Activated gamma-delta T cell (primary cell): Measurements from ENCODE around the gene ITGA11.
"Not testable (repeated sequence)": the region's sequence is repeated elsewhere in the genome, so short reads cannot be mapped to it uniquely, and the experiment has no call there.

Experiments
- DNase-seq: peaks from one replicate; lab custom pipeline; 2025; lab: John Stamatoyannopoulos, UW

Gene ITGA11

GRCh38 chr15:68423359-68424296 lies 8.3 kb downstream of the ITGA11 start:
- DNase-seq: no peak

GRCh38 chr15:68422403-68423145 lies 9.4 kb downstream of the ITGA11 start:
- not testable (repeated sequence) for DNase-seq

GRCh38 chr15:68421798-68422402 lies 10.1 kb downstream of the ITGA11 start:
- no peak for DNase-seq

DNA sequence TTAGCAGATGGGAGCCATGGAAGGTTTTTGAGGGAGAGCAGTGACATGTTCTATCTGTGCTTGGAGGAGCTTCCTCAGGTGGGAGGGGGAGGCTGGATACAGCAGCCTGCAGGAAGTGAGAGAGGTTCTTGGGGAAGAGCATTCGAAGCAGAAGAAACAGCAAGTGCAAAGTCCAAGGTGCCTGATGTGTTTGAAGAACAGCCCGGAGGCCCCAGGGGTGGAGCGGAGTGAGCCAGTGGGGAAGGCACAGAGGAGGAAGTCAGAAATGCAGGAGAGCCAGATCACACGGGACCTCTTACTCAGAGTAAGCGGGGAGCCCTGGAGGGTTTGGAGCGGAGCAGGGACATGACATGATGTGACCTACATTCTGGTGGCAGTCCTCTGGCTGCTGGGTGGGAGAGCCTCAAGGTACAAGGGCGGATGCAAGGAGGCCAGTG lies 10.8 kb downstream of the ITGA11 start:
- DNase-seq: no peak

DNA sequence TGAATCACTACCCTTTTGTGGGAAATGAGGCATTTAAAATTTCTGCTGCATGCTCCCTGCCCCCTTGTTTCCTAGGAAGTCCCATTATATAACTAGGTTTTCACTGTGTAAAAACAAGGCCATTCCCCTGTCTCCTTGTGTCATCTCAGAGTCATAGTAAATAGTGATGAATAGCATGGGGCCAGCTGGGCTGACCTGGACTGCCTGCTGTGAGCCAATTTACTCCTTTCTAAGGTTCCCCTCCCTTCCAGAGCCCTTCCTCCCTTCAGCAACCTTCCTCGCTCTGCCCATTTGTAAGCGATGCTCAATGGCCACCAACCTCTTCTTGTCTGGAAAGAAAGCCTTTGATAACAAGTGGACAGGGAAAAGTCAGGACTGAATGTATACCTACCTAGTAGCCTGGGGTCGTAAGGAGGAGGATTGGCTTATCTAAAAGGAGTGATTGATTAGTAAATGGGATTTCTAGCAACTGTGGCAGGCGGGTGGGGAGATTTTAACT lies 11.7 kb downstream of the ITGA11 start:
- DNase-seq: no peak

DNA sequence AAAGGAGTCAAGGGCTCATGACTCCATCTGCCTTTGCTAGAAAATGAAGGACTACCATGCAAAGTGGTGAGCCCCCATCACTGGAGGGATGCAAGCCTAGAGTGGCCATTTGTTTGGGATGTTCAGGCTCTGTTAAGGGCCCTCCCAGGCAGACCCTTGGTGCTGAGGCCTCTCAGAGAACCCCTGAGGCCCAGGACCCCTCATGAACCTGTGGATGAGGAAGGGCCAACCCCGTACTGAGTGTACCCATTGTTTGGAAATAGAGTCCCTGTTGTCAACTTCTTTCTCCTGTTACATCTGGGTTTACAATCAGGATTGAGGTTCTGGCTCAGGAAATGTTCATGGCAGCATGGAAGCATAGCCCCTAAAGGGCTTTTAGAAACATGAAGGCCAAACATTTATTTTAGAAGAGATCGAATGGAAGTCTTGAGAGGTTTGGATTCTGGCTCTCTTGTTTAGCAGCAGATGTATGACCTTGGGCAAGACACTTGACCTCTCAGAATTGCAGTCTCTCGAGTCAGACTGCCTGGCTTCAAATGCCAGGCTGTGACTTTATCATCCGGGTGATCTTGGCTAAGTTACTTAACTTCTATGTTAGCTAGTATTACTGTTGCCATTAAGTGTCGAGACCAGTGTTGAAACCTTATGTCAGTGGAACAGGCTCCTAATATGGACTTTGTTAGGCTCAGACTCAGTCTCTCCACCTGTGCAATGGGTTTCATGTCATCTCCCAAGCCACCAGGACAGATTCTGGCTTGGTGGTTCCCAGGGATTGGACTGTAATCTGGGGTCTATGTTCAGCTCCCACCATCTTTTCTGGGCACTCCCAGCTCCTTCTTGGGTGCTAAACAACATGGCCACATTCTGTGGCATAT lies 12.4 kb downstream of the ITGA11 start:
- no peak for DNase-seq

DNA sequence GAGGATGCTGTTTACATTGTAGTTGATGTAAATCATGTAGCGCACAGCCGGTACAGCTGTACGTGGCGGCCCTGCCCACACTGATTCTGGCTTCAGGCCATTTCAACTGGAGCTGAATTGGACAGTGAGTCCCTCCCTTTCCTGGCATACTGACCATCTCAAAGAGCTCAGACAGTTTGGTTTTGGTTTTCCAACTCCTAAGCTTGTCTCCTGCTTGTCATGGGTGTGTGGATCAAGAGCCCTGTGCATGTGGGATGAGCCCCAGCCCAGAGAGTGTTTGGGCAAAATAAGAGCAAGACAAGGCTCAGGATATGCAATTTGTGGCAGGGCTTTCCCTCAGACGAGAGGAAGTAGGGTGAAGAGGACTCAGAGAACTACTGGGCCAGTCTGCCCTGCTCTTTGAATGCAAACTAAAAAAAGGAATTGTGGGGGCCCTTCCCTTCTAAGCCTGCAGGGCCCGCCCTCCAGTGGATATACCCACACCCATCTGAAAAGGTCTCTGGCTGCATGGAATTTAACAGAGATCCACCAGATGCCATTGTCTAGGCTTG lies 13.3 kb downstream of the ITGA11 start:
- no peak for DNase-seq

DNA sequence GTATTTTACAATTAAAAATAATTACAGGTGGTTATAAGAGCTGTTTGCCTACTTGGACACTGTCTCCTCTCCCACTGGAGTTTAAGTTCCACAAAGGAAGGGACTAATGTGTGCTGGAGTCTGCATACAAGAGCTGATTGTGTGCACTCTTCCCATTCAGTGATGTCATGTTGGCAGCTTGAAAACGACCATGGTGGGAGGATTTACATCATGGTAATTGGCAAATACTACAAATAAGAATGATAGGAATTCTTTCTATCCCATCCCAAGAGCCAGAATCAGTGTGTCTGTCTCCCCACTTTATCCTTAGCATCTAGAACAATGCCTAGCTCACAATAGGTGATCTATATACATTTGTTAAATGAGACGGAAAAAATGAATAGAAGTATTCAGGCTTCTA lies 14.1 kb downstream of the ITGA11 start:
- no peak for DNase-seq

DNA sequence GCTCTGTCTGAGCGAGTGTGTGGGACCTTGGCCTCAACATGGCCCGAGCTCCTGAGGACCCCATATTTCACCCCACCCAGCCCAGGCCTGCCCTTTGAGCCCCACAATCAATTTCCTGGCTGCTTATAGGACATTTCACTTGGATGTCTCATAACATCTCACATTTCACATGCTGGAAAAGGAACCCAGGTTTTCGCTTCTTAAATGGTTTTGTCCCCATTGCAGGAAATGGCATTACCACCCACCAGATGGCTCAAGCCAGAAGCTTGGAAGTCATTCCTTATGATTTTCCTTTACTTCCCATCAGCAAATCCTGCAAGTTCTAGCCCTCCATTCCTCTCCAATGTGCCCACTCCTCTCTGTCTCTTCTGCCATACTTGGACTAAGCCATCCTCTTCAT lies 14.9 kb downstream of the ITGA11 start:
- DNase-seq: no peak

GRCh38 chr15:68416158-68416535 lies 15.8 kb downstream of the ITGA11 start:
- DNase-seq: no peak

- DNase-seq: no peak
These were observed 16.3 kb downstream of the ITGA11 start for GRCh38 chr15:68415501-68416157.

DNA sequence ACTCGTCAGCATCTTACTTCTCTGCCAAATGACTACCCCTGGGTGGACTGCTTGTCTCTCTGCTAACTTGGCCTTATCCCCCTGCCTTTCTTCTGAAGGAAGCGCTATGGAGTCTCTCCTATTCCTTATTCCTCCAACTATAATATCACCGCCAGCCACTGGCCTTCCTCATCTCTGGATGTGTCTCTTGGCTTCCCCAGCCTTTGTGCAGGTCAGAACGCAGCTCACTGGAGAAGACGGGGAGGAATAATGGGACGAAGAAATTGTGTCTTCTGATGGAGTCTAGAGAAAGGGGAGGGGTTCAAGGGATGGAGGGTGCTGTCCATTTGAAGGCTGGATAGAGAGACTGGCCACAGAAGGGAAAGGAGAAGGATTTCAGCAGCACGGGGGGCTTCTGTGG lies 16.9 kb downstream of the ITGA11 start:
- no peak for DNase-seq

- DNase-seq: no peak
These were observed 17.4 kb downstream of the ITGA11 start for GRCh38 chr15:68414591-68414990.

GRCh38 chr15:68414206-68414555 lies 17.8 kb downstream of the ITGA11 start:
- no peak for DNase-seq

DNA sequence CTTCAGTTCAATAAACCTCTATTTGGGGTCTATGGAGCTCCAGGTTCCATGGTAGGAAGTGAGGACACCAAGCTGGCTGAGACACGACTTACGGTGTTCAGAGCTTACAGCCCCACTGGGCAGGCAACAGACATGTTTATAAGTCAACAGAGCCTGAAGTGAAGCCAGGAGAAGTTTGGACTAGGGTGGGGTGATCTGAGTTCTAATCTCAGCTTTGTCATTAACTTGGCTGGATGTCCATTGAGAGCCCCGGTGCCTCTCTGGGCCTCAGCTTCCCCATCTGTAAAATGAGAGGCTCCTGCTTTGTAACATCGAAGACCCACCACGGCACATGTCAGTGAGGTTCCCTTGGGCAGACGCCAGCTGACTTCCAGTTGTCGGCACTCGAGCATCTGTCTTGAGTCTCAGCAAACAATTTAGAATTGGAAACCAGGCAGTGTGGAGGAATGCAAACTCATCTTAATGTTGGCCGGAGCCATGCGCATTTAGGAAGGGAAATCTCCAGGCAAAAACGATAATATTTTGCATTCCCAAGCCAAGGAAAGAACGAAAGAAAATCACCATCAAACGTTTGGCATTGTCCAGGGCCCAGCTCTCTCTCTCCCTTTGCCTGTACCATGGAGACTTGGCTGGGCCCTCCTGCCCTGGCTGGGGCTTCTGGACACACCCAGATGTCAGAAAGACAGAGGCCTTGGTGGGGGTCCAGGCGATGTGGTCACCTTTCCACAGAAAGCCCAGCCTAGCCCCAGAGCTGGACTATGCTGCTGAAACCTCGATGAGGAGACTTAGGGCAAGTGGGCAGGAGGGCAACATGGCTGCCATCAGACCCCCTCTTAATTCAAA lies 18.4 kb downstream of the ITGA11 start:
- no peak for DNase-seq

DNA sequence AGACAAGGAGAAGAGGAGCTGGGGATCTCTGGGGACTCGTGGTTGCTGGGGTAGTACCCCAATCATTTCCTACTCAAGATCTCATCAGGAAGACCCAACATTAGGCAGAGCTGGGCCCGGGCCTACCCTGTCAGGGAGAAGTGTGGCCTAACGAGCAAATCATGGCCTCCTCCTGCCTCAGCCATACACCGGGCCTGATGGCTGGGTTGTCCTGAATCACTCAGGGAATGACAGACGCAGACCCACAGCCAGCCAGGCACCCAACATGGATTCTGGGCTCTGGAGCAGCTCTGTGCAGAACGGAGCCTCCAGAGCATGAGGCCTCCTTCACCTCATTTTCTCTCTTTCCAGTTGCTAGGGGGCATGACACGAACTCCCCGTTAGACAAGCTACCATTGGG lies 19.7 kb downstream of the ITGA11 start:
- DNase-seq: no peak

GRCh38 chr15:68411735-68412134 lies 20.2 kb downstream of the ITGA11 start:
- DNase-seq: no peak

DNA sequence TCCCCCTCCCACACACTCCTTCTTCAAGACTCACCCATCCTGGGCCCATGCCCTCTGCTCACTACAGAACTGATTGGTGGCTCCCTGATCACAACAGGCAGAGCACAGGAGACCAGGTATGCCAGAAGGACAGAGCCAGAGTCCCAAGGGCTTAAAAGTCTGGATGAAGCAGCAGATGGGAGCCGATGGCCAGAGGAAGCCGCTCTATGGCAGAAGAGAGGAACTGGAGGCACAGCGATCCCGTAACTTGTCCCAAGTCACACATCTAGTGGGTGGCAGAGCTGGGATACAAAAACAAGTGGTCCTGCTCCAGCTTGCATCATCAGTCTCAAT lies 20.7 kb downstream of the ITGA11 start:
- no peak for DNase-seq

DNA sequence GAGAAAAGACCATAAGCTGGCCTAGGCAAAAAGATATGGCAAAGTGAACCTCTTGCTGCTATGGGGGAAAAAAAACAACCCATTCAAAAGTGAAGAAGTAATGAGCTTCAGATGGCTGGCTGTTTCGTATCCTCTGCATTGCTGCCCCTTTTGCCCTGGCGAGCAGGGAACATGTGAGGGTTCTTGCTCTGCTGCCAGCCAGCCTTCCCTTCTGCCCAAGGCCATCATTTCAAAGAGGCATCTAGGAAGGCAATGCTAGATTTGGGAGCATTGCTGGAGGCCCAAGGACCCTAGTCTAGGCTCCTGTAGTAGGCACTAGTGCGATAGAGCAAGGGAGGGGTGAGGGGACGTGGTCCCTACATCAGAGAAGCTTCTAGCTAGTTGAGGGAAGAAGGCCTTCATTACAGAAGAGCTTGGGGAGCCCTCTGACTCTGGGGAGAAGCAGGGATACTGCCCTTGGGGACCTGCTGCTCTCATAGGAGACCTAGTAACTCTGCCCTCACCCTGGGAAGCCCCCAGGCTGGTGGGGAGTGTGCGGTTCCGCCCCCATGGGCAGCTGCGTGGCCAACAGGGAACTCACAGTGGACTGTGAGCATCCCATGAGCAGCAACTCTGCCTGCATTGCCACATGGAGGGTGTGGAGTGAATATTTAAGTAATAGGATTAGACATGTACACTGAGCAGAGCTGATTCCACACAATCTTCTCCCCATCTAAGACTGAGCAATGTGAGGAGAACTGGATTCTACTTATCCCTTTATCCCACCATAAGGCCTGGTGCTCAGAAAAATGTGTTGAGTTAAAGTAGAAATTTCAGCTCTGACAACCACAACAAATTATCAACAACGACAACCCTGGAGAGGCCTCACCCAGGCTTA lies 21.3 kb downstream of the ITGA11 start:
- DNase-seq: no peak
